NCI-H524 treated with DMSO at 0.1 percent for 48 hours (cell line): ENCODE data around the gene GID4.

ENCODE experiments used
- DNase-seq: peaks from one replicate; lab custom pipeline; 2025; lab: John Stamatoyannopoulos, UW

The GID4 gene

GRCh38 chr17:18101828-18102227, 62.6 kb downstream of the GID4 start:
- DNase-seq = no peak

GRCh38 chr17:18102640-18103039, 63.4 kb downstream of the GID4 start:
- no peak for DNase-seq

- DNase-seq = no peak
These were observed 65.8 kb downstream of the GID4 start for GRCh38 chr17:18105027-18105426.

GRCh38 chr17:18105595-18105994, 66.4 kb downstream of the GID4 start:
- DNase-seq = no peak

GRCh38 chr17:18106211-18106610, 67.0 kb downstream of the GID4 start:
- no peak for DNase-seq

- no peak for DNase-seq
These were observed 68.0 kb downstream of the GID4 start for GRCh38 chr17:18107061-18107790.

GRCh38 chr17:18107971-18108370, 68.8 kb downstream of the GID4 start:
- DNase-seq = no peak

GRCh38 chr17:18108401-18109312, 69.4 kb downstream of the GID4 start, which contains the start of gene MYO15A:
MYO15A (plus strand) TSS chr17:18108756; CDS start chr17:18118801, 10,045 bp downstream.
- no peak for DNase-seq

GRCh38 chr17:18109935-18110485, 70.8 kb downstream of the GID4 start:
- no peak for DNase-seq

GRCh38 chr17:18110636-18111145, 71.5 kb downstream of the GID4 start:
- DNase-seq = no peak

- DNase-seq = no peak
These were observed 72.2 kb downstream of the GID4 start for GRCh38 chr17:18111330-18111971.

- DNase-seq = no peak
These were observed 76.3 kb downstream of the GID4 start for GRCh38 chr17:18115517-18115916.

GRCh38 chr17:18116078-18116477, 76.9 kb downstream of the GID4 start:
- DNase-seq = no peak

- DNase-seq = no peak
These were observed 78.3 kb downstream of the GID4 start for GRCh38 chr17:18117533-18117932.
